T-helper 1 cell treated with Interleukin-12 subunit alpha and Interleukin-12 subunit beta and Interleukin-4 antibody, amounts not matched to agents 30 ng/mL and 1 ng/mL, for 36 hours (primary cell): ENCODE measurements around the gene UACA. TPM values are rescaled to one million over a fixed set of nuclear protein-coding genes. Genes with fewer than 3 reads are reported as not detected.
"Not testable (repeated sequence)": the region's sequence is repeated elsewhere in the genome, so short reads cannot be mapped to it uniquely, and the experiment has no call there.

ENCODE experiments used
- intact Hi-C: fragments of 100-400 bp; cut with micrococcal nuclease; formaldehyde crosslinking; loops from one replicate; pipeline ENCODE4 v1.15.1; 2024
- total RNA-seq: library from RNA; stranded (reverse); gene quantifications from 2 replicates; pipeline ENCODE4 v1.2.3, GENCODE V29; 2022

Gene UACA, protein sequence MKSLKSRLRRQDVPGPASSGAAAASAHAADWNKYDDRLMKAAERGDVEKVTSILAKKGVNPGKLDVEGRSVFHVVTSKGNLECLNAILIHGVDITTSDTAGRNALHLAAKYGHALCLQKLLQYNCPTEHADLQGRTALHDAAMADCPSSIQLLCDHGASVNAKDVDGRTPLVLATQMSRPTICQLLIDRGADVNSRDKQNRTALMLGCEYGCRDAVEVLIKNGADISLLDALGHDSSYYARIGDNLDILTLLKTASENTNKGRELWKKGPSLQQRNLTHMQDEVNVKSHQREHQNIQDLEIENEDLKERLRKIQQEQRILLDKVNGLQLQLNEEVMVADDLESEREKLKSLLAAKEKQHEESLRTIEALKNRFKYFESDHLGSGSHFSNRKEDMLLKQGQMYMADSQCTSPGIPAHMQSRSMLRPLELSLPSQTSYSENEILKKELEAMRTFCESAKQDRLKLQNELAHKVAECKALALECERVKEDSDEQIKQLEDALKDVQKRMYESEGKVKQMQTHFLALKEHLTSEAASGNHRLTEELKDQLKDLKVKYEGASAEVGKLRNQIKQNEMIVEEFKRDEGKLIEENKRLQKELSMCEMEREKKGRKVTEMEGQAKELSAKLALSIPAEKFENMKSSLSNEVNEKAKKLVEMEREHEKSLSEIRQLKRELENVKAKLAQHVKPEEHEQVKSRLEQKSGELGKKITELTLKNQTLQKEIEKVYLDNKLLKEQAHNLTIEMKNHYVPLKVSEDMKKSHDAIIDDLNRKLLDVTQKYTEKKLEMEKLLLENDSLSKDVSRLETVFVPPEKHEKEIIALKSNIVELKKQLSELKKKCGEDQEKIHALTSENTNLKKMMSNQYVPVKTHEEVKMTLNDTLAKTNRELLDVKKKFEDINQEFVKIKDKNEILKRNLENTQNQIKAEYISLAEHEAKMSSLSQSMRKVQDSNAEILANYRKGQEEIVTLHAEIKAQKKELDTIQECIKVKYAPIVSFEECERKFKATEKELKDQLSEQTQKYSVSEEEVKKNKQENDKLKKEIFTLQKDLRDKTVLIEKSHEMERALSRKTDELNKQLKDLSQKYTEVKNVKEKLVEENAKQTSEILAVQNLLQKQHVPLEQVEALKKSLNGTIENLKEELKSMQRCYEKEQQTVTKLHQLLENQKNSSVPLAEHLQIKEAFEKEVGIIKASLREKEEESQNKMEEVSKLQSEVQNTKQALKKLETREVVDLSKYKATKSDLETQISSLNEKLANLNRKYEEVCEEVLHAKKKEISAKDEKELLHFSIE (N-terminal part only)
- 0.66 and 0.80 TPM in 2 replicates for total RNA-seq

DNA sequence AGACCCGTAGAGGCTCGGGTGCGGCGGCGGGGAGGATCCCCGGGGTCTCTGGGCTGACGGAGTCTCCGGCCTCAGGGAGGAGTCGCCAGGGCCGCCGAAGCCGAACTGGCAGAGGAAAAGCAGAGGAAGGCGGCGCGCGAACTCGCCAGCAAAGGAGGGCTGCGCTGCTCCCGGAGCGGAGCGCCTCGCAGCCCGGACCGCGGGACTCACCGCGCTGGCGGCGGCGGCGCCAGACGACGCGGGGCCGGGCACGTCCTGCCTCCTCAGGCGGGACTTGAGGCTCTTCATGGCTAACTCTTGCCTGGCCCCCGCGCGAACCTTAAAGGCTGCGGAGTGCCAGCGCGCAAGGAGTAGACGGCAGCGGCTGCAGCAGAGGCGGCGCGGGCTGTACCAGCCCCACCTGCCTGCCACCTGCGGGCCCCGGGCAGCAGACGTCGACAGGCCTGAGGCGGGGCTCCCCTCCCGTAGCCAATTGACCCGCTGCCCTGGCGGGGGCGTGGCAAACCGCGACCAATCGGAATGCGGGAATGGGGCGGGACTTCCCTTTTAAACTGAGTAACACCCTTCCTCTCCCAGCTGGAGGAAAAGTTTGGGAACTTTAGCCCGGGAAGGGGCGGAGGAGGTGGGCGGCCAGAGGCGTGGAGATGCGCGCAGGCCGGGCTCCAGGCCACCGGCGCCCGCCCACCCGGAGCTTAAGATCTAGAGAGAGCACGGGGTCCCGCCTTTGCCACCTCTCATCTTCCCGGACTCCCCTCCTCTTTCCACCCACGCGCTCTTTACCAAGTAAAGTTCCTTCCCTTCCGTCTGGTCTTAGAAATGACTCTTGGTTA lies at the start of gene UACA:
Gene UACA, minus strand, starts transcription at position 439 of the 830 bp plus-strand sequence. Its CDS starts 151 bp downstream, at position 288.
- intact Hi-C loops = loop anchor here (1.0 to 2.0 kb wide), 2 partner anchors 49 to 91 kb away; no protein-coding TSS in a partner anchor

DNA sequence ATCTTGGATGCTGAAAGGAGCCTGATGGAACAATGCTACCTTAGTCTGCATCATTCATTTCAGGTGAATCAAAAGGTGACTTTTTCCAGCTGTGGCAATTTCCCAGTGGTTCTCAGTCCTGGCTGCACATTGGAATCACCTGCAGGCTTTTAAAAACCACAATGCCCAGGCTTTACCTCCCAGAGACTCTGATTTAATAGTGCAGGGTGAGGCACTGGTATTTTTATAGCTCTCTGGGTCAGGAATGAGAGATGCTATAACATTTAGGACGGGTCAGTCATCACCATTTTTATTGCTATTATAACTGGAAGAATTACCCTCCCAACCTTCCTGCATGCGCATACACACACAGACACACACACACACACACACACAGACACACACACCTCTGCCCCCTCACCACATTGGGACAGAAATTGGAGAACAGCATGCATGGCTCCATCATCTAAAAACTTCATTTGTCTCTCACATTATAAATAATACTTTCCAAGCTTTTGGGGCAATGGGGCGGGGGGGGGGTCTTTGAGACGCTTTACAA lies 49.5 kb upstream of the UACA start:
- intact Hi-C loops = loop anchor here (1.0 to 2.0 kb wide), 3 partner anchors 50 to 1338 kb away; partner anchors contain the start of gene UACA

DNA sequence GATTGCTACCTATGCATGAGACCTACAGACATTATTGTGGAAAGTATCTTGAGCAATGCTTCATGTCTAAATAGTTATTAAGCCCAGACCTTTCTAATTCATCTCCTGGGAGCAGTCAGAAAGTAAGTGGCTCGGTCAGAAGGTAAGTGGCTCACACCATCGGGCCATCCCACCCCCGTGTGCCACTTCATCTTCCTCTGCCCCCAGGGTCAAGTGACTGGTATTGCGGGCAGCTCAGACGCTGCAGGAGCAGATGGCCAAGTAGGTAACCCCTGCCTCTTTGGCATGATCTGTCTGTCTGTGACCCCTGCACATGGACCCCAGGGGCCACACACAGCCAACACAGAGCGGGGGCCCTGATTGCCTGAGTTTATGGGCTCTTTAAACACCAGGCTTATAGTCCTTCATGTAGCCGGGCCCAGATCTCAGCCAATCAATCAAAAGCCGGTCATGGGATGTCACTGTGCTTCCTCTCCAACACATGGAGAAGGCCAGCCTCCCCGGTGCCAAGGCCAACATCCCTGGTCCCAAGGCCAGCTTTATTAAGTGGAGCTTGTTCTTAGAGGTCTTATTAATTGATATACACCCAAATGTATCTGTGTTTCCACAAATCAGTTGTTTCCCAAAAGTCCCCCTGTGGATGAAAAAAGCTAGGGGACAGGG lies 47.7 kb upstream of the UACA start:
- intact Hi-C loops = no loop called here

DNA sequence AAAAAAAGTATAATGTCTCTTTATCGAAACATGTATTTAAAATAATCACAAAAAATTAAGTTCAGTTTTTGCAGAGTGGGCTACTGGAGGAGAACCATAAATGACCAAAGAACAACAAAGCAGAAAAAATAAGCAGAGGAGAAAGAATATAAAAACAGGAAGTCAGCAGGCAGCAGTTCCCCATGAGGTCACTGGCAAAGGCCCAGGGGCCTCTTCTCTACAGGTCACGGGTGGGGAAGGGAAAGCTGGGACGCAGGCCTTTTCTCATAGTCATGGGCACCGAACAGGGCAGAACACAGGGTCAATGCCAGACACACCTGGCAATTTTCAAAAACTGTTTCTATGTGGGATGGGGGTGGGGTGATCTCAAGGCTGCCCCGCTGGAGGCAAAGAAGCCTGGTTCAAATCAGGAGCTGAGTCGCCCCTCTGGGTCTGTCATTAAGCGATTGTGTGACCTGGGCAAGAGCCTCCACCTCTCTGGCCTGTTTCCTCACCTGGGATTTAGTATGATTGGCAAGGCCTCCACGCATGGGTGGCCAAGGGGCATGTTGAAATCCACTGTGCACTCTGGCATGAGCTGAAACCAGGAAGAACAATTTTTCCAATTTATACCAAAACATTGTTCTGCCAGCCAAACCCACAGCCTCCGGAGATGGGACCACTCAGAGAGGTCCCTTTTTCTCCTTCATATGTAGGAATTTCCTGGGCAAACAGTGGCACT lies 43.8 kb upstream of the UACA start:
- intact Hi-C loops = no loop called here

DNA sequence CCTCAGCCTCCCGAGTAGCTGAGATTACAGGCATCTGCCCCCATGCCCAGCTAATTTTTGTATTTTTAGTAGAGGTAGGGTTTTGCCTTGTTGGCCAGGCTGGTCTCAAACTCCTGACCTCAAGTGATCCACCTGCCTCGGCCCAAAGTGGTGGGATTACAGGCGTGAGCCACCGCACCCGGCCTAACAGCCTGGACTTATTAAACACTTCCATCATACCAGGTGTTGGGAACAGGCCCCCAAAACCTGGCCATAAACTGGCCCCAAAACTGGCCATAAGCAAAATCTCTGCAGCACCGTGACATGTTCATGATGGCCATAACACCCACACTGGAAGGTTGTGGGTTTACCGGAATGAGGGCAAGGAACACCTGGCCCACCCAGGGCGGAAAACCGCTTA lies 41.0 kb upstream of the UACA start:
- intact Hi-C loops = not testable (repeated sequence)

DNA sequence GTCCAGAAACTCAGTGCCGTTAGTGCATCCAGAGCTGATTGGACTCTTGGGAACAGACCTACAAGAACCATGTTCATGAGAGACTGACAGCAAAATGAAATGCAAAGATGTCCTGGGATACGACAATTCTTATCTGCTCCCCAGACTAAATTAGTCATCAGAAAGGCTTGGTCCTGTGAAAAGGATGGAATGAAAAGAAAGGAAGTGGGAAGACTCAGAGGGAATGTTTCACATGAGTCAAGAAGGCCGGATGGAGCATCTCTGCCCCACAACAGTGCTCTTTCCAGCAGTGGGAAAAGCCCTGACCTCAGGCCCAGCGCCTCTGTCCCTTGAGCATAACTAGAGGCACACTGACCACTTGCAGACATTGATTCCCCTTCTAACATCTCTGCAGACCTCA lies 39.3 kb upstream of the UACA start:
- intact Hi-C loops = no loop called here

DNA sequence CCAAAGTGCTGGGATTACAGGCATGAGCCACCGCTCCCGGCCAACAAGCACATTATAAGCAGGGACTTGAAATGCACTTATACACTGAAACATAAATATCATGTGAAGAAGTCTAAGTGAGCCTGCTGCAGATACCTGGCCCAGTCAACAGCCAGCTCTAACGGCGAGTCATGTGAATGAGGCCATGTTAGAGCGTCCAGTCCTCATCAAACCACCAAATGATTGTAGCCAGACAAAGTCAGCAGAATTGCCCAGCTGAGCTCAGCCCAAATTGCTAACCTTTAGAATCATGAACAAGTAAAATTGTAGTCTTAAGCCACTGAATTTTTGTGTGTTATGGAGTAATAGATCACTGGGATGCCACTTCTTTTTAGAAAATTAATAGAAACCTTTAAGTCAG lies 37.8 kb upstream of the UACA start:
- intact Hi-C loops = no loop called here

DNA sequence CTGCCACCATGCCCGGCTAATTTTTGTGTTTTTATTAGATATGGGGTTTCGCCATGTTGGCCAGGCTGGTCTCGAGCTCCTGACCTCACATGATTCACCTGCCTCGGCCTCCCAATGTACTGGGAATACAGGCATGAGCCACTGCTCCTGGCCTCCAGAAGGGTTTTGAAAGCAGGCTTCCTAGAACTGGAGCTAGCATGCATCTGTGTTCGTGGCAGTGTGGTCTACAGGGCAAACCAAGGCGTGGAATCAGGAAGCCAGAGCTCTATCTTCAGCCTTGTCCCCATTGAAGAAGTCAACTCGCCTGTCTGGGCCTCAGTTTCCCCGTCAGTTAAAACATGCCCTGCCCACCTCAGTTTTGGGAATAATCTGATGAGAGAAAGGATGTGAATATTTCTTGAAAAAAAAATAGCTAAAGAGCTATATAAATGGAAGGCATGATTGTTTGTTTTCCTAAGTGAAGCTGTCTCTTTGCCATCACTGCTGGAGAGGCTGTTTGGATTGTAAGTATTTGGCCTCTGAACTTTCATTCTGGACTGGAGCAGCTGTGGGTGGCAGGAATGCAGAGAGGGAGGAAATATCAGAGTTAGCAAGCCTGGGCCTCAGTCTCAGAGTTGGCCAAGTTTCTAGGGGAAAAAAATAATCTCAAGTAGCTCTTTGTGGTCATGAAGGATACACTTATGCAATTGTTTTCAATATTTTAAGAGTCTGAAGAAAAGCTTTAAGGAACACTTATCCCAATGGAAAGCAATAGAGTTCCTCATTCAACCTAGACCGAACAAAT lies 36.5 kb upstream of the UACA start:
- intact Hi-C loops = no loop called here

DNA sequence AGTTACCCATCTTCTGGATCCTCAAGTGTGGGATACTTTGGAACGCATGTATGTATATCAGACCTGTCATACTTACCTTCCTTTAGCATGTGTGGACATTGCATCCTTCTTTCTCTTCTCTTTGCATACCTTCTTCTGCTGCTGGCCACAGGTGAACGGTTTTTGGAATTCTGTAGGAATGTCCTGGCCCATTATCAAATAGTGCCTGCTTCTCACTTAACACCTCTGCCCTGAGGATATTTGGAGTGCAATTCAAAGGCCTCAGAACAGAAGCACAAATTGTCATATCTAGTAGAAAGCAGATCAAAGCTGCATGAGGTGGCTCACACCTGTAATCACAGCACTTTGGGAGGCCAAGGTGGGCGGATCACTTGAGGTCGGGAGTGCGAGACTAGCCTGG lies 34.1 kb upstream of the UACA start:
- intact Hi-C loops = no loop called here

DNA sequence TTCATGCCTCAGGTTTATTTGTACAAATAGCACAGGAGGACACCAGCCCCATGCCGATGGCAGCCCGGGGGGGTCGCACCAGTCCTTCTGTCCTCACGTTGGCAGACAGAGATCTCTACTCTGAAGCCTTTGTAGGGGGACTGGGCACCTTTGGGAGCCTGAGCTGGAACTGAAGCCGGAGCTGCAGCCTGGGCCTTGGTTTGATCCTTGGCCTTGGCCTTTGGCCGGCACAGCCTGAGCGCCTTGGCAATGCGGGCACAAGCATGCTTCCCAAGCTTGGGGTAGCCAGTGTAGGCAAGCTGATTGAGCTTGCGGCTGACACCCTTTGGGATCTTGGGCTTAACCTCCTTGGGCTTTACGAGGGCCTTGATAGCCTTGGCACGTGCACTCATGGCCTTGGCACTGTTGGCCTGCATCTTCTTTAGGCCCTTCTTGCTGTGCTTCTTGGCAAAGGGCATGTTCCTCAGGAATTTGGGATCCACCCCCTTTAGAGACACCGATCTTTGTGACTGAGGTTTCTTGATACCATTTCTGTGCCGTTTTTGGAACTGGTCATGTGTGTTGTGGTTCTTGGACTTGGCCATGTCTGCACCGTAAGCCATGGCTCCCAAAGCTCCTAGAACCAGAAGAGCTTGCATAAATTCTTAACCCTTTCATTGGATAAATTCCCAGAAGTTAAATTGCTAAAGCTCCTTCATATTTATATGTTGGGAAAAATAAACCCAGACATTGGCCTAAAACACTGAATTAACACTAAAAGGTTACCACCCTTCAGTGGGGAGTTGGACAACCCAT lies 33.4 kb upstream of the UACA start:
- intact Hi-C loops = no loop called here

DNA sequence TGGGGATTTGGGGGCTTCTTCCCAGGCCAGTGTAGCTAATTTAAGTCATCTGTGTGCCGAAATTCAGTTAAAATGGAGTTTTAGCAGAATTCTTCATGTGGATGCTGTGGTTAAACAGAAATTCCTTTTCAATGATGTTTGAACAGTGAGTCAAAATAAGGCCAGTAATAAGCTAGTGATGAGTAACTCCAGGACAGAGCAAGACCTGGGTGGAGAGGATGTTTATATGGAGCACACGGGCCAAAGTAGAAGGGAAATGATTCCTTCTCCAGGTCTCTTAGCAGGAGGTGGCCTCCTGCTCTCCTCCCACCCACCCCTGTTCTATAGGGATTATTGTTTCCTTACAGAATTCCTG lies 31.9 kb upstream of the UACA start:
- intact Hi-C loops = no loop called here

DNA sequence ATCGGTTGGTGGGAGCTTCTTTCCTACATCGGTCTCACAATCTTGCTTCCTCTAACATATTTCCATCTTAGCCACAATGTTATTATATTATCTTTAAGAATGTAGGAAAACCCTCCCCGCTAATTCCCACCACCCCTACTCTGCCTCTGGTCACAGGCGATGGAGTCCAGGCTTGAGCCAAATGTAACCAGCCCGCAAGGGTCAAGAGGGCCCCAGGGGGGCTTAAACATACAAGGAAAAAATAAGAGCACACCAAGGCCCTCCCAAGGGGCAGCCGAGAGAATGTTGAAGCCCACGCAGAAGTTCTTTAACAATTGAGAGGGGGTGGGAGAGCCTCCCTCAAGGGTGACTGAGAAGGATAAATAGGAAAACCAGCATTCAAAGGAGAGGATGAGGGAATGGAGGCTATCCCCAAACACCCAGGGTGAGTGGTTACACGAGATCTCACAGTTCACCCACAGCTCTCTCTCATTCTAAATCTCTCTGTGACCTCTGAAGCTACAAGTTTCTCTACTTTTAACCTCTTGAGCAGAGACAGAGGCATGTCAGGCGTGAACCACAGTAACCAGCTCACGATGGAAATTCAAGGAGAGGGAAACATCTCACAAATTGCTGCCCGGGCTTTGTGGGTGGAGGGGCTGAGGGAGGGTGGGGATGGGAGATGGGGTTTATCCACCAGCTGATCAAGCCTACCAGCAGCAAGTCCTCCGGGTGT lies 31.4 kb upstream of the UACA start:
- intact Hi-C loops = no loop called here

DNA sequence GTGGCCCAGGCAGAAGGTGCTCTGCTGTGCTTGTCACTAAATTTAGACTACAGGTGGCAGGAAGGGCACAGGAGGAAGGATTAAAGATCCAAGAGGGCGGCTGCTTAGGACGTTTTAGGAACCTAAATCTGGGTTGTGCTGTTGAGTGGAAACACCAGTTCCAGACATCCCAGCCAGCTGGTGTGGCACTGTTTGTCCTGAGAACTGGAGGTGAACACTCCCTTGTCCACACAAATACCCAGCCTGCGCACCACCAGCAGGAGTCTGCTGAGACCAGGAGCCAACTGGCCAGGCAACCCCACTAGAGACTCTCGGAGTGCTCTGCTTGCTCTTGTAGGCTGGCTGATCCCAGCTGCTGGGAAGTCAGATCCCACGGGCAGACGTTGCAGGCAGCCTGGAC lies 30.3 kb upstream of the UACA start:
- intact Hi-C loops = no loop called here

DNA sequence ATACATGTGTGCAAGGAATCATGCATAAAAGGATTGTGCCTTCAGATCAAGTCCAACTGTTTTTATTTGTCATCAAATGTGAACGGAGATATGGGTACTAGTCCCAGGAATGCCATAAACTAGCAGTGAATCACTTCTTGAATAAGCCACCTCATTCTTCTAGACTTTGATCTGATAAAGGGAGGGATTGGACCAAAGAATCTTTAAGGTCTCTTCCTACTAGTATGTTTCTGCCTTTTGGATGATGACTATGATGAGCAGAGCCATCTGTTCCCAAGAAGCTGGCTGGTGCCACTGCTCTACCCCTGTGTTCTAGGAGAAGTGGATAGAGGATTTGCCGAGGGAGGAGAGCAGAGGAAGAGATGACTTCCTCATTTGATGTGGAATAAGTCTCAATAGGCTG lies 28.8 kb upstream of the UACA start:
- intact Hi-C loops = no loop called here

DNA sequence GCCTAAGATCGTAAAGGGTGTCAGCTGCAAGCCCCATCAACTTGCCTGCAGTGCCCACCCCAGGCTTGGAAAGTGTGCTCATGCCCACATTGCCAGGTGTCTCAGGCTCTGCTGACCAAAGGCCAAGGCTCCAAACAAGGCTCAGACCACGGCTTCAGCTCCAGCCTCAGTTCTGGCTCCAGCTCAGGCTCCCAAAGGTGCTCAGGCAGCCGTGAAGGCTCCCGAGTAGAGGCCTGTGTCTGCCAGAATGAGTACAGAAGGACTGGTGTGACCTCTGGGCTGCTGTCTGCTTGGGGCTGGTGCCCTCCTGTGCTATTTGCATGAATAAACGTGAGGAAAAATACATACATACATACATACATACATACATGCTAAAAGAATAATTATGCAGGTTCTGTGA lies 27.9 kb upstream of the UACA start:
- intact Hi-C loops = no loop called here

DNA sequence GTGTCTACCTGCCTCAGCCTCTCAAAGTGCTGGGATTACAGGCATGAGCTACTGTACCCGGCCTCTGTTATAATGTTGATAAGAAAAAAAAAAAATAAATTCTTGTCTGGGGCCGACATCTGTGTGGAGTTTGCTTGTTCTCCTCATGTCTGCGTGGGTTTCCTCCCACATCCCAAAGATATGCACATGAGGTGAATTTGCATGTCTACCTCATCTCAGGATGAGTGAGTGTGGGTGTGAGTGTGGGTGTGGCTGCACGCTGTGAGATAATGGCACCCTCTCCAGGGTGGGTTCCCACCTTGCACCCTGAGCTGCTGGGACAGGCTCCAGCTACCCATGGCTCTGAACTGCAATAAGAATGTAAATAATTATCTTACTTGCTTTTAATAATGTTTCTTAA lies 25.9 kb upstream of the UACA start:
- intact Hi-C loops = no loop called here
